Heart left ventricle (tissue), 16 donors: ENCODE measurements around the gene RAB1A. TPM values are rescaled to one million over a fixed set of nuclear protein-coding genes. Genes with fewer than 3 reads are reported as not detected.
A peak's percentile ranks its signal among the peaks of the same experiment; 100 is the strongest.

Experiments
- ATAC-seq, 4 donors: fragments of 200-7000 bp; cut with Tn5 transposase; one replicate each; pipeline ENCODE4 v1.9.1; 2020 to 2022; ENCODE audit warnings: moderate library complexity in 4 of 4, mild to moderate bottlenecking in 3 of 4, moderate number of reproducible peaks in 1 of 4
- DNase-seq, 5 donors: peaks; one replicate each; pipeline ENCODE4 v3.0.0-alpha.2; 2020
- H3K27ac ChIP-seq, 12 donors: fragments of 200-600 bp; sonication (generic) in 4 of 12; one replicate each; pipeline versions ENCODE4 v1.5.0 to v1.8.0; 2016 to 2022; ENCODE audit warnings: mild to moderate bottlenecking in 2 of 12
- H3K27me3 ChIP-seq, 9 donors: fragments of 200-600 bp; sonication (generic) in 2 of 9; one replicate each; pipeline versions ENCODE4 v1.5.1 to v1.8.0; 2016 to 2022; ENCODE audit warnings: mild to moderate bottlenecking in 3 of 9
- H3K36me3 ChIP-seq, 9 donors: fragments of 200-600 bp; sonication (generic) in 2 of 9; one replicate each; pipeline versions ENCODE4 v1.5.0 to v1.8.0; 2018 to 2022; ENCODE audit warnings: mild to moderate bottlenecking in 2 of 9
- H3K4me1 ChIP-seq, 12 donors: fragments of 200-600 bp; sonication (generic) in 4 of 12; one replicate each; pipeline versions ENCODE4 v1.5.0 to v1.8.0; 2016 to 2022; ENCODE audit warnings: mild to moderate bottlenecking in 3 of 12
- H3K4me3 ChIP-seq, 12 donors: fragments of 200-600 bp; sonication (generic) in 4 of 12; one replicate each; pipeline versions ENCODE4 v1.5.0 to v1.8.0; 2017 to 2022; ENCODE audit warnings: mild to moderate bottlenecking in 9 of 12, moderate library complexity in 4 of 12
- H3K9me3 ChIP-seq, 12 donors: fragments of 200-600 bp; sonication (generic) in 4 of 12; one replicate each; pipeline versions ENCODE4 v1.5.0 to v1.8.0; 2016 to 2022; ENCODE audit warnings: mild to moderate bottlenecking in 1 of 12
- CTCF ChIP-seq, 12 donors: fragments of 200-600 bp; sonication (generic) in 4 of 12; IDR thresholded peaks; one replicate each; pipeline versions ENCODE4 v1.5.0 to v1.8.0; 2018 to 2022; ENCODE audit warnings: antibody characterized with exemption in 12 of 12, mild to moderate bottlenecking in 5 of 12
- POLR2A ChIP-seq, 2 donors: fragments of 450-650 bp; IDR thresholded peaks; one replicate each; pipeline ENCODE4 v1.6.1; 2017; ENCODE audit warnings: antibody characterized with exemption in 2 of 2, mild to moderate bottlenecking in 2 of 2, moderate library complexity in 2 of 2
- WGBS, 4 donors: extraction: QIAGEN DNeasy Blood & Tissue Kit in 2 of 4; methylation state at CpG; one replicate each; pipeline versions ENCODE4 v1.1.5 to v1.1.7; 2013 to 2018; 5-methylcytosine and 5-hydroxymethylcytosine counted together
- intact Hi-C, 10 donors: fragments of 100-400 bp; cut with DNase I; formaldehyde crosslinking; loops; one replicate each; pipeline versions ENCODE4 v1.11.1 to v1.14.2; 2022
- polyA plus RNA-seq, 2 donors: library from polyadenylated mRNA; stranded (reverse); fragments of 200-250 nt; gene quantifications; one replicate each; pipeline ENCODE4 v1.2.3, GENCODE V29; 2013
- total RNA-seq, 9 donors: library from RNA; depleted of rRNA in 2 of 9; stranded (reverse); fragments of >200 nt in 2 of 9; fragmentation: NEBNext Ultra II Directional in 3 of 9; extraction: Animal tissue kit (Norgen Biotek cat#: 25700) in 3 of 9; gene quantifications; one replicate each; pipeline versions ENCODE4 v1.1.0 to v1.2.4, GENCODE V29; 2016 to 2023
- donor health status: ischemic (EF 13 %, LVEDD 7.1; RV severe dilation, severe dysfunction).
- donor health status: healthy with polysubstance abuse.
- donor health status: DM: no; HTN: yes; CAD: no.
- donor health status: DM: no; HTN: no; CAD: no.
- donor health status: ischemic (EF 25% LVEDD 6.9; RV normal size, moderate dysfunction).
- donor health status: ischemic (EF 25% LVEDD 5.7; RV mildly dilated, moderate dysfunction).
- donor health status: healthy.
- donor health status: DM: yes; HTN: yes; CAD: no.
- donor health status: ischemic (EF 35%, LVEDD 5.7; RV mildly dilated, moderate dysfunction).
- donor health status: nonischemic (EF 11% LVEDD 7.7; RV severe dilation, severe dysfunction).
- donor health status: DM: yes; HTN: yes; CAD: no.
- donor health status: PGD.
- donor health status: ischemic (EF 29% LVEDD 5.4; RV normal size, mild dysfunction).
- donor health status: nonischemic (EF 23%, LVEDD 6.1; RV moderate dilation, normal function).

The RAB1A gene
- total and polyA plus RNA-seq, 11 donors, result 49.0 to 164 (median 118) TPM

- DNase-seq (no peak), ATAC-seq (peak in 1 of 4 donors; percentile 15)
- Histone ChIP-seq H3K4me1 (peaks cover 4 to 81% (median 55%) of the 10 kb centered on the region in 12 donors), H3K9me3 (no peaks in the 10 kb centered on the region), H3K27ac (peak overlapping the region; percentile 81 to 95 (median 90)), H3K27me3 (no peaks in the 10 kb centered on the region), H3K36me3 (no peaks in the 10 kb centered on the region), H3K4me3 (peak overlapping the region in 11 of 12 donors; percentile 60 to 92 (median 86))
- 53 to 62% (median 58%) methylated on average over 6 of the region's 6 CpGs for WGBS, 4 donors
- intact Hi-C loops, result loop anchor here in 4 of 10 donors (2.0 to 5.0 kb wide), 5 partner anchors 17 to 170 kb away; partner anchors contain the start of genes RAB1A (in 2 of the 4) and ACTR2 (in 1 of the 4)
- TF ChIP-seq POLR2A (IDR thresholded peaks at IDR 0.05) (no peak), CTCF (IDR thresholded peaks at IDR 0.05) (no peak)
These were observed 72.4 kb downstream of the RAB1A start for GRCh38 chr2:65057391-65058052.

- WGBS, 4 donors, result 1 to 11% (median 8%) methylated on average over 5 of the region's 5 CpGs
- H3K27ac ChIP-seq, result peak overlapping the region; percentile 81 to 95 (median 90)
- H3K9me3 ChIP-seq, result no peaks in the 10 kb centered on the region
- H3K27me3 ChIP-seq, result no peaks in the 10 kb centered on the region
- H3K4me3 ChIP-seq, result peak overlapping the region; percentile 60 to 92 (median 86)
- DNase-seq (no peak), ATAC-seq (no peak)
- no peaks in the 10 kb centered on the region for H3K36me3 ChIP-seq
- intact Hi-C loops, result loop anchor here in 4 of 10 donors (5.0 kb wide), 4 partner anchors 75 to 170 kb away; partner anchors contain the start of genes RAB1A (in 2 of the 4) and ACTR2 (in 1 of the 4)
- TF ChIP-seq CTCF (IDR thresholded peaks at IDR 0.05) (no peak), POLR2A (IDR thresholded peaks at IDR 0.05) (no peak)
- H3K4me1 ChIP-seq, result peaks cover 4 to 83% (median 52%) of the 10 kb centered on the region in 12 donors
These were observed 72.9 kb downstream of the RAB1A start for GRCh38 chr2:65057054-65057375.

GRCh38 chr2:65056215-65057053 is 73.5 kb downstream of the RAB1A start, which contains the start of gene CEP68:
Gene CEP68, plus strand, starts transcription at chr2:65056416. Its CDS starts 13,029 bp downstream, at chr2:65069445.
- no peaks in the 10 kb centered on the region for H3K36me3 ChIP-seq
- no peaks in the 10 kb centered on the region for H3K9me3 ChIP-seq
- ATAC-seq (peak; percentile 98 to 99 (median 98)), DNase-seq (peak; percentile 98)
- no peaks in the 10 kb centered on the region for H3K27me3 ChIP-seq
- peak within 1 kb of the TSS; percentile 81 to 95 (median 90) for H3K27ac ChIP-seq
- peak; percentile 39 to 96 for TF ChIP-seq POLR2A (IDR thresholded peaks at IDR 0.05)
- no peak for TF ChIP-seq CTCF (IDR thresholded peaks at IDR 0.05)
- intact Hi-C loops, result loop anchor here in 5 of 10 donors (1.0 to 5.0 kb wide), 5 partner anchors 74 to 171 kb away; partner anchors contain the start of genes RAB1A (in 3 of the 5) and ACTR2 (in 1 of the 5)
- peaks cover 4 to 78% (median 47%) of the 10 kb centered on the region in 12 donors for H3K4me1 ChIP-seq
- WGBS, 4 donors, result 0 to 1% (median 0%) methylated on average over 48 to 99 of the region's 99 CpGs
- peak within 1 kb of the TSS; percentile 60 to 92 (median 86) for H3K4me3 ChIP-seq
